SU-DHL-6 (cell line): Measurements from ENCODE around the gene SPIN2B.
"Not testable (repeated sequence)": the region's sequence is repeated elsewhere in the genome, so short reads cannot be mapped to it uniquely, and the experiment has no call there.

ENCODE experiments used
- H2AFZ ChIP-seq: fragments of 200-600 bp; sonication (generic); 2 replicates; pipeline ENCODE4 v1.6.1; 2014; ENCODE audit warnings: low read depth, mild to moderate bottlenecking, moderate library complexity, mixed read lengths, antibody characterized with exemption, low read length; ENCODE audit not compliant: severe bottlenecking
- H3F3A ChIP-seq: fragments of 200-600 bp; shearing (Covaris generic); 2 replicates; pipeline ENCODE4 v1.6.0; 2016; ENCODE audit warnings: antibody characterized with exemption, mild to moderate bottlenecking; ENCODE audit not compliant: insufficient read depth
- H3K27ac ChIP-seq: fragments of 200-600 bp; sonication (generic); 2 replicates; pipeline ENCODE4 v1.5.1; 2016; ENCODE audit warnings: low read depth, mild to moderate bottlenecking, low read length, moderate library complexity, mixed read lengths
- H3K27me3 ChIP-seq: fragments of 200-600 bp; sonication (generic), shearing (Covaris generic); 2 replicates; pipeline ENCODE4 v1.6.0; 2014; ENCODE audit warnings: mild to moderate bottlenecking, low read length
- H3K36me3 ChIP-seq: fragments of 200-600 bp; sonication (generic); 2 replicates; pipeline ENCODE4 v1.6.1; 2014; ENCODE audit warnings: mild to moderate bottlenecking, low read length, mixed read lengths
- H3K4me2 ChIP-seq: fragments of 300-600, 200-600 bp; shearing (Covaris generic), sonication (generic); 2 replicates; pipeline ENCODE4 v1.6.0; 2014; ENCODE audit warnings: low read length, low read depth, mild to moderate bottlenecking; ENCODE audit not compliant: poor library complexity, severe bottlenecking
- H3K4me3 ChIP-seq: fragments of 200-600 bp; sonication (generic); 2 replicates; pipeline ENCODE4 v1.5.1; 2014; ENCODE audit warnings: antibody characterized with exemption, low read length, mild to moderate bottlenecking, mixed read lengths; ENCODE audit not compliant: insufficient read depth, poor library complexity, severe bottlenecking
- H3K79me2 ChIP-seq: fragments of 200-600 bp; sonication (generic); 2 replicates; pipeline ENCODE4 v1.6.1; 2014; ENCODE audit warnings: mild to moderate bottlenecking, low read length, moderate library complexity; ENCODE audit not compliant: insufficient read depth
- H3K9ac ChIP-seq: fragments of 200-600 bp; sonication (generic); 2 replicates; pipeline ENCODE4 v1.7.0; 2014; ENCODE audit warnings: mild to moderate bottlenecking, low read length
- H3K9me2 ChIP-seq: fragments of 200-600 bp; sonication (generic); replicated peaks from 2 replicates; pipeline ENCODE4 v1.6.1; 2014; ENCODE audit warnings: low read length; ENCODE audit not compliant: insufficient read depth
- H3K9me3 ChIP-seq: fragments of 200-600 bp; sonication (generic); 2 replicates; pipeline ENCODE4 v1.6.1; 2014; ENCODE audit warnings: low read length, mixed read lengths; ENCODE audit not compliant: insufficient read depth
- H4K20me1 ChIP-seq: fragments of 200-600 bp; sonication (generic); 2 replicates; pipeline ENCODE4 v1.6.1; 2014; ENCODE audit warnings: low read depth, mild to moderate bottlenecking, antibody characterized with exemption, low read length, moderate library complexity, mixed read lengths
- CTCF ChIP-seq: fragments of 200-600 bp; sonication (generic); IDR thresholded peaks from one replicate; pipeline ENCODE4 v1.5.1; 2017; ENCODE audit warnings: antibody characterized with exemption, mild to moderate bottlenecking, low read length, moderate library complexity; ENCODE audit not compliant: insufficient read depth, poor library complexity, severe bottlenecking
- EZH2phosphoT487 ChIP-seq: fragments of 200-600 bp; sonication (generic), shearing (Covaris generic); conservative IDR thresholded peaks from 2 replicates; pipeline ENCODE4 v1.6.1; 2018; ENCODE audit warnings: mild to moderate bottlenecking, antibody characterized with exemption, low read length, moderate library complexity, mixed read lengths

The SPIN2B gene

DNA sequence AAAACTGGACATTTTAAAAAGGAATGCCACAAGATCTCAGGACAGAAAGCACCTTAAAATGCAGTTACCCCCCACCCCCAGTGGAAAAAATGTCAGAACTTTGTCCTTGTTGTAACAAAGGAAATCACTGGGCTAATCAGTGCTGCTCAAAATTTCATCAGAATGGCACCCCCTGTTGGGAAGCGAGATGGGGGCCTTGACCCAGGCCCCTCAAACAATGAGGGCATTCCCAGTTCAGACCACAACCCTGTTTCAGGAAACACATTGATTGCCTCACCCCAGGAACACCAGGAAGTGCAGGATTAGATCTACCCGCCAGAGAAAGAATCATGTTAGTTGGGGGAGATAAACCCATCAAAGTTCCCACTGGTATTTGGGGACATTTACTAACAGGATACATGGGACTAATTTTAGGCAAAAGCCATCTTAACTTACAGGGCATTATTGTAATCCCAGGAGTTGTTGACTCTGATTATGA, 16.4 kb downstream of the SPIN2B start:
- H3K27ac ChIP-seq: no peak overlapping the region
- no peaks in the 10 kb centered on the region for H3K79me2 ChIP-seq
- H3F3A ChIP-seq: no peaks in the 10 kb centered on the region
- no peaks in the 10 kb centered on the region for H3K36me3 ChIP-seq
- H3K9me2 ChIP-seq: no peaks in the 10 kb centered on the region
- H3K9ac ChIP-seq: no peak overlapping the region
- no peaks in the 10 kb centered on the region for H4K20me1 ChIP-seq
- no peak overlapping the region for H3K4me3 ChIP-seq
- H2AFZ ChIP-seq: no peak overlapping the region
- H3K27me3 ChIP-seq: no peaks in the 10 kb centered on the region
- no peak overlapping the region for H3K4me2 ChIP-seq
- H3K9me3 ChIP-seq: no peaks in the 10 kb centered on the region
- TF ChIP-seq EZH2phosphoT487 (no peak), CTCF (no peak)

GRCh38 chrX:57104406-57104805, 16.9 kb downstream of the SPIN2B start:
- Histone ChIP-seq H3K4me3 (no peak overlapping the region), H3K9ac (no peak overlapping the region), H3K9me2 (no peaks in the 10 kb centered on the region), H3K4me2 (no peak overlapping the region), H4K20me1 (no peaks in the 10 kb centered on the region), H3K27me3 (no peaks in the 10 kb centered on the region), H2AFZ (no peak overlapping the region), H3K79me2 (no peaks in the 10 kb centered on the region), H3K27ac (no peak overlapping the region), H3K9me3 (no peaks in the 10 kb centered on the region), H3F3A (no peaks in the 10 kb centered on the region), H3K36me3 (no peaks in the 10 kb centered on the region)
- no peak for TF ChIP-seq CTCF
- no peak for TF ChIP-seq EZH2phosphoT487

DNA sequence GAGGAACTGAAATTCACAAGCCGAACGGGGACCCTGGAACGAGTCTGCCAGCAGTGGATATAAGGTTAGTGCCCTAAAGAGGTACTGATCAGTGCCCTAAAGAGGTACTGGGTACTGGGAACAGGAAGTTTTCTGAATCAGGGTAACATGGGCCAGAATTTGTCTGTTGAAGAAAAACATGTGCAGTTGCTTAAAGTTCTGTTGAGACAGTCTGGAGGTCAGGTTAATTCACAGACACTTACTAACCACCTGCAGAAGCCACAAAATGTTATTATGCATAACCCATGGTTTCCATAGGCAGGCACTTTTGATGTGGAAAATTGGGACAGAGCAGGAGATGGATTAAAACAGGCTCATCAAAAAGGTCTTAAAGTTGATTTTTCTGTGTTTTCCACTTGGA, 17.9 kb downstream of the SPIN2B start:
- H2AFZ ChIP-seq: no peak overlapping the region
- no peaks in the 10 kb centered on the region for H4K20me1 ChIP-seq
- no peak overlapping the region for H3K4me2 ChIP-seq
- no peak overlapping the region for H3K27ac ChIP-seq
- H3F3A ChIP-seq: no peaks in the 10 kb centered on the region
- no peaks in the 10 kb centered on the region for H3K27me3 ChIP-seq
- H3K79me2 ChIP-seq: no peaks in the 10 kb centered on the region
- no peaks in the 10 kb centered on the region for H3K9me3 ChIP-seq
- no peaks in the 10 kb centered on the region for H3K9me2 ChIP-seq
- no peak overlapping the region for H3K4me3 ChIP-seq
- H3K36me3 ChIP-seq: no peaks in the 10 kb centered on the region
- TF ChIP-seq EZH2phosphoT487 (no peak), CTCF (no peak)
- H3K9ac ChIP-seq: no peak overlapping the region

- H3K4me3 ChIP-seq, H3K4me2 ChIP-seq, H3K27me3 ChIP-seq, H3K9ac ChIP-seq, H3K36me3 ChIP-seq, H3F3A ChIP-seq, H3K9me3 ChIP-seq, H3K79me2 ChIP-seq, H3K27ac ChIP-seq, H4K20me1 ChIP-seq, H3K9me2 ChIP-seq, H2AFZ ChIP-seq: not testable (repeated sequence)
Measured at GRCh38 chrX:57102918-57103317, 18.4 kb downstream of the SPIN2B start.
